K562 (cell line): ENCODE data around the gene GNG7. TPM values are rescaled to one million over a fixed set of nuclear protein-coding genes. Genes with fewer than 3 reads are reported as not detected.

Experiments
- ARID2 ChIP-seq: fragments of 450-650 bp; IDR thresholded peaks from 2 replicates; pipeline ENCODE4 v1.6.1; 2017; ENCODE audit warnings: antibody characterized with exemption, mild to moderate bottlenecking
- CBX3 ChIP-seq, 2 experiments: IDR thresholded peaks; 1 replicate in 1 of 2; 2 replicates in 1 of 2; pipeline ENCODE4 v1.6.1; 2012; ENCODE audit warnings: inconsistent platforms in 2 of 2, low read length in 2 of 2, borderline replicate concordance in 1 of 2, control low read depth in 1 of 2
- ELF2 ChIP-seq: fragments of 250-450 bp; sonication (Bioruptor Pico); IDR thresholded peaks from 2 replicates; pipeline ENCODE4 v1.5.0; 2021; ENCODE audit warnings: mild to moderate bottlenecking
- HDAC1 ChIP-seq, 2 experiments: fragments of 450-650 bp; IDR thresholded peaks; 2 replicates each; pipeline ENCODE4 v1.6.1; 2016 to 2017; ENCODE audit warnings: inconsistent platforms in 1 of 2, mild to moderate bottlenecking in 1 of 2, moderate library complexity in 1 of 2
- NFIC ChIP-seq: fragments of 450-650 bp; IDR thresholded peaks from 2 replicates; pipeline ENCODE4 v1.6.1; 2017; ENCODE audit warnings: mild to moderate bottlenecking, inconsistent platforms
- NFIX ChIP-seq: fragments of 250-450 bp; sonication (Bioruptor Pico); IDR thresholded peaks from 2 replicates; pipeline ENCODE4 v1.4.0; 2020; ENCODE audit warnings: low read depth, mild to moderate bottlenecking, moderate library complexity
- POLR2AphosphoS5 ChIP-seq: IDR thresholded peaks from 2 replicates; pipeline ENCODE4 v1.6.1; 2011; ENCODE audit warnings: mild to moderate bottlenecking, low read depth, low read length, moderate library complexity; ENCODE audit not compliant: control insufficient read depth, insufficient read depth
- SIX5 ChIP-seq, 2 experiments: IDR thresholded peaks; 2 replicates each; pipeline ENCODE4 v1.6.1; 2011; ENCODE audit warnings: low read length in 2 of 2, borderline replicate concordance in 1 of 2, low read depth in 1 of 2, mild to moderate bottlenecking in 1 of 2, moderate library complexity in 1 of 2; ENCODE audit not compliant: insufficient read depth in 1 of 2
- SMAD2 ChIP-seq: fragments of 150-350 bp; IDR thresholded peaks from 2 replicates; pipeline ENCODE4 v1.6.1; 2014; ENCODE audit warnings: low read depth, mild to moderate bottlenecking, low read length
- ZBTB33 ChIP-seq: sonication (generic); formaldehyde crosslinking; IDR thresholded peaks from 2 replicates; pipeline ENCODE4 v1.8.1; 2023; ENCODE audit warnings: mild to moderate bottlenecking, missing genetic modification reagents
- ZNF239 ChIP-seq: fragments of 250-450 bp; sonication (Bioruptor Pico); IDR thresholded peaks from 2 replicates; pipeline ENCODE4 v1.4.0; 2020; ENCODE audit warnings: mild to moderate bottlenecking
- polyA plus RNA-seq, 8 experiments: library from polyadenylated mRNA; depleted of rRNA in 4 of 8; stranded (reverse) in 5 of 8; unstranded in 3 of 8; fragments of >200 nt; fragmentation: Nextera tagmentation in 2 of 8; fragmentation: Illumina TruSeq in 1 of 8; extraction: Ambion mirVana in 2 of 8; extraction: Trizol in 1 of 8; gene quantifications; 2 replicates each; pipeline versions ENCODE4 v1.2.1 to v1.2.3, GENCODE V29; 2011 to 2014; ENCODE audit warnings: inconsistent platforms in 1 of 8, missing spikeins in 1 of 8
- total RNA-seq, 7 experiments: library from RNA; depleted of rRNA in 6 of 7; stranded (reverse); fragments of >200 nt in 6 of 7; fragmentation: Illumina TruSeq in 2 of 7; extraction: Trizol in 2 of 7; gene quantifications; 2 replicates each; pipeline versions ENCODE4 v1.2.1 to v1.2.3, GENCODE V29; 2011 to 2021; ENCODE audit warnings: low replicate concordance in 1 of 7

GNG7 gene
- total and polyA plus RNA-seq, 9 of the 15 experiments (the other 6 are each of a cell fraction or from before 2014, with no cell fraction given): 0.01 to 0.20 (median 0.06) TPM; not detected in 1

- TF ChIP-seq ELF2 (CRISPR knock-in tag): no peak
- no peak for TF ChIP-seq ZNF239 (CRISPR knock-in tag)
- no peak for TF ChIP-seq HDAC1 (IDR thresholded peaks at IDR 0.05)
- no peak for TF ChIP-seq SIX5 (IDR thresholded peaks at IDR 0.05; ENCODE audit: borderline replicate concordance in 1 of 2, insufficient read depth in 1 of 2, low read depth in 1 of 2, low read length in 2 of 2)
- TF ChIP-seq CBX3 (IDR thresholded peaks at IDR 0.05; ENCODE audit: borderline replicate concordance in 1 of 2, low read length in 2 of 2): no peak
- no peak for TF ChIP-seq POLR2AphosphoS5
- no peak for TF ChIP-seq SMAD2
- TF ChIP-seq NFIX (CRISPR knock-in tag): no peak
- TF ChIP-seq ZBTB33 (CRISPR knock-in tag): peak; percentile 53; the same call in 1 of the 2 replicates
- no peak for TF ChIP-seq ARID2
- no peak for TF ChIP-seq NFIC
- TF ChIP-seq, all 486 proteins: peak for 3
Observed at GRCh38 chr19:2719920-2720776, 17.7 kb upstream of the GNG7 start (continued).
